CD8-positive, alpha-beta memory T cell (primary cell): ENCODE data around the gene TMEM250. TPM values are rescaled to one million over a fixed set of nuclear protein-coding genes. Genes with fewer than 3 reads are reported as not detected.
A peak's percentile ranks its signal among the peaks of the same experiment; 100 is the strongest.
"Not testable (repeated sequence)": the region's sequence is repeated elsewhere in the genome, so short reads cannot be mapped to it uniquely, and the experiment has no call there.

ENCODE experiments used
- CTCF ChIA-PET: fragments of 350-600 bp; sonication (Branson Sonifier 250); formaldehyde crosslinking; loops from one replicate; lab custom pipeline; 2021; ENCODE audit warnings: antibody characterized with exemption; lab: Charles Lee
- POLR2A ChIA-PET: fragments of 350-600 bp; sonication (Branson Sonifier 250); formaldehyde crosslinking; loops from one replicate; lab custom pipeline; 2021; ENCODE audit warnings: antibody characterized with exemption; lab: Charles Lee
- DNase-seq, 5 donors: peaks; one replicate each; pipeline versions ENCODE4 v3.0.0 to v3.0.0-alpha.2; 2020 to 2022; ENCODE audit warnings: mixed read lengths in 1 of 5
- H3K27ac ChIP-seq: one replicate; pipeline ENCODE4 v1.7.0; 2013; ENCODE audit warnings: low read depth, mild to moderate bottlenecking, low read length, moderate library complexity
- H3K27me3 ChIP-seq: 2 replicates; pipeline ENCODE4 v1.7.0; 2013; ENCODE audit warnings: low read length, mild to moderate bottlenecking; ENCODE audit not compliant: insufficient read depth, poor library complexity, severe bottlenecking
- H3K36me3 ChIP-seq: 2 replicates; pipeline ENCODE4 v1.7.0; 2013; ENCODE audit warnings: mild to moderate bottlenecking, low read length, moderate library complexity; ENCODE audit not compliant: insufficient read depth
- H3K4me1 ChIP-seq: 2 replicates; pipeline ENCODE4 v1.7.0; 2013; ENCODE audit warnings: mild to moderate bottlenecking, low read length, moderate library complexity; ENCODE audit not compliant: insufficient read depth
- H3K4me3 ChIP-seq: 2 replicates; pipeline ENCODE4 v1.7.0; 2013; ENCODE audit warnings: mild to moderate bottlenecking, low read length
- H3K9me3 ChIP-seq: 2 replicates; pipeline ENCODE4 v1.7.0; 2013; ENCODE audit warnings: mild to moderate bottlenecking, low read length
- H3K27ac Mint-ChIP-seq, 8 donors: one replicate each; pipeline ENCODE4 v1.8.0; 2020 to 2021; ENCODE audit warnings: mixed read lengths in 8 of 8, mild to moderate bottlenecking in 6 of 8, inconsistent platforms in 3 of 8, moderate library complexity in 3 of 8
- H3K27me3 Mint-ChIP-seq, 2 donors: one replicate each; pipeline ENCODE4 v1.8.0; 2020 to 2021; ENCODE audit warnings: mixed read lengths in 2 of 2, mild to moderate bottlenecking in 1 of 2, moderate library complexity in 1 of 2
- H3K36me3 Mint-ChIP-seq, 3 donors: one replicate each; pipeline ENCODE4 v1.8.0; 2020 to 2021; ENCODE audit warnings: mixed read lengths in 3 of 3, inconsistent platforms in 1 of 3, mild to moderate bottlenecking in 1 of 3
- H3K4me1 Mint-ChIP-seq, 3 donors: one replicate each; pipeline ENCODE4 v1.8.0; 2020 to 2021; ENCODE audit warnings: mixed read lengths in 3 of 3, inconsistent platforms in 1 of 3, mild to moderate bottlenecking in 1 of 3
- H3K4me3 Mint-ChIP-seq, 7 donors: one replicate each; pipeline ENCODE4 v1.8.0; 2020 to 2021; ENCODE audit warnings: mixed read lengths in 7 of 7, mild to moderate bottlenecking in 6 of 7, moderate library complexity in 4 of 7, inconsistent platforms in 2 of 7
- H3K9me3 Mint-ChIP-seq, 5 donors: one replicate each; pipeline ENCODE4 v1.8.0; 2020 to 2022; ENCODE audit warnings: mixed read lengths in 5 of 5, mild to moderate bottlenecking in 3 of 5, moderate library complexity in 2 of 5, inconsistent platforms in 1 of 5
- polyA plus RNA-seq: library from polyadenylated mRNA; unstranded; fragments of 300-500 nt; fragmentation: Illumina TruSeq; gene quantifications from one replicate; pipeline ENCODE4 v1.2.3, GENCODE V29; 2021
- total RNA-seq, 2 experiments: library from RNA; stranded (reverse); gene quantifications; one replicate each; pipeline ENCODE4 v1.2.3, GENCODE V29; 2021

Gene TMEM250
- total and polyA plus RNA-seq, 3 experiments from 2014 or later: 46.4 to 74.9 (median 50.2) TPM

- ChIA-PET POLR2A (no interaction called here), CTCF (no interaction called here)
- Mint-ChIP-seq H3K27me3 (no peaks in the 10 kb centered on the region), H3K27ac (peak overlapping the region in 4 of 8 donors; percentile 17 to 97 (median 44)), H3K4me3 (no peak overlapping the region), H3K36me3 (no peaks in the 10 kb centered on the region), H3K4me1 (peaks cover 28 to 46% (median 30%) of the 10 kb centered on the region in 3 donors), H3K9me3 (no peaks in the 10 kb centered on the region)
- no peaks in the 10 kb centered on the region for H3K27me3 ChIP-seq
- no peak overlapping the region for H3K4me3 ChIP-seq
- H3K4me1 ChIP-seq: peaks cover 40% of the 10 kb centered on the region
- H3K27ac ChIP-seq: no peak overlapping the region
- no peak for DNase-seq
- H3K9me3 ChIP-seq: no peaks in the 10 kb centered on the region
- no peaks in the 10 kb centered on the region for H3K36me3 ChIP-seq
Measured at GRCh38 chr9:136104488-136104800, 14.2 kb downstream of the TMEM250 start.

- CTCF ChIA-PET: no interaction called here
- no peak overlapping the region for H3K4me3 ChIP-seq
- Mint-ChIP-seq H3K27me3 (peaks cover 0 to 3% of the 10 kb centered on the region in 2 donors), H3K9me3 (no peaks in the 10 kb centered on the region), H3K27ac (peak overlapping the region in 3 of 8 donors; percentile 17 to 97 (median 42)), H3K36me3 (no peaks in the 10 kb centered on the region), H3K4me1 (peaks cover 31 to 47% (median 31%) of the 10 kb centered on the region in 3 donors), H3K4me3 (no peak overlapping the region)
- DNase-seq: no peak
- H3K27ac ChIP-seq: no peak overlapping the region
- H3K27me3 ChIP-seq: no peaks in the 10 kb centered on the region
- no peaks in the 10 kb centered on the region for H3K9me3 ChIP-seq
- no peaks in the 10 kb centered on the region for H3K36me3 ChIP-seq
- H3K4me1 ChIP-seq: peaks cover 39% of the 10 kb centered on the region
- POLR2A ChIA-PET: no interaction called here
Measured at GRCh38 chr9:136103651-136104487, 14.8 kb downstream of the TMEM250 start.

- H3K4me1 ChIP-seq: peaks cover 23% of the 10 kb centered on the region
- H3K27me3 ChIP-seq, H3K9me3 Mint-ChIP-seq, H3K36me3 ChIP-seq, H3K27ac ChIP-seq, H3K9me3 ChIP-seq, DNase-seq, H3K4me3 ChIP-seq, H3K4me3 Mint-ChIP-seq, H3K27me3 Mint-ChIP-seq, H3K36me3 Mint-ChIP-seq, H3K27ac Mint-ChIP-seq: not testable (repeated sequence)
- peaks cover 16 to 32% (median 17%) of the 10 kb centered on the region in 3 donors for H3K4me1 Mint-ChIP-seq
- CTCF ChIA-PET: interaction anchor here (0.8 kb wide), 1 partner anchor 8 kb away, joined by 3 read pairs; no protein-coding TSS in a partner anchor
- POLR2A ChIA-PET: interaction anchor here (0.6 kb wide), 1 partner anchor 12 kb away, joined by 6 read pairs; no protein-coding TSS in a partner anchor
Measured at GRCh38 chr9:136101615-136102074, 17.0 kb downstream of the TMEM250 start.

- Histone ChIP-seq H3K27me3 (no peaks in the 10 kb centered on the region), H3K27ac (no peak overlapping the region), H3K36me3 (no peaks in the 10 kb centered on the region), H3K4me3 (no peak overlapping the region), H3K9me3 (no peaks in the 10 kb centered on the region), H3K4me1 (peaks cover 22% of the 10 kb centered on the region)
- ChIA-PET CTCF (interaction anchor here (0.8 to 1.2 kb wide), 3 partner anchors 9 to 134 kb away, joined by 3 read pairs; no protein-coding TSS in a partner anchor), POLR2A (interaction anchor here (0.6 kb wide), 1 partner anchor 13 kb away, joined by 6 read pairs; no protein-coding TSS in a partner anchor)
- Mint-ChIP-seq H3K27ac (no peak overlapping the region), H3K9me3 (no peaks in the 10 kb centered on the region), H3K4me1 (peaks cover 11 to 31% (median 16%) of the 10 kb centered on the region in 3 donors), H3K36me3 (no peaks in the 10 kb centered on the region), H3K27me3 (peaks cover 0 to 3% of the 10 kb centered on the region in 2 donors), H3K4me3 (no peak overlapping the region)
- no peak for DNase-seq
Measured at GRCh38 chr9:136100700-136101614, 17.7 kb downstream of the TMEM250 start.

- Histone ChIP-seq H3K27me3 (no peaks in the 10 kb centered on the region), H3K4me3 (no peak overlapping the region), H3K36me3 (no peaks in the 10 kb centered on the region), H3K9me3 (no peaks in the 10 kb centered on the region), H3K27ac (no peak overlapping the region), H3K4me1 (peaks cover 17% of the 10 kb centered on the region)
- no peak for DNase-seq
- H3K27me3 Mint-ChIP-seq: peaks cover 0 to 3% of the 10 kb centered on the region in 2 donors
- peaks cover 6 to 19% (median 12%) of the 10 kb centered on the region in 3 donors for H3K4me1 Mint-ChIP-seq
- H3K9me3 Mint-ChIP-seq: no peaks in the 10 kb centered on the region
- H3K36me3 Mint-ChIP-seq: no peaks in the 10 kb centered on the region
- H3K4me3 Mint-ChIP-seq: no peak overlapping the region
- ChIA-PET POLR2A (no interaction called here), CTCF (interaction anchor here (1.2 kb wide), 1 partner anchor 10 kb away, joined by 3 read pairs; no protein-coding TSS in a partner anchor)
- H3K27ac Mint-ChIP-seq: no peak overlapping the region
Measured at GRCh38 chr9:136099542-136099941, 19.1 kb downstream of the TMEM250 start.

- POLR2A ChIA-PET: no interaction called here
Measured at GRCh38 chr9:136098844-136099243, 19.8 kb downstream of the TMEM250 start.

GRCh38 chr9:136098210-136098609, 20.5 kb downstream of the TMEM250 start:
- peaks cover 25% of the 10 kb centered on the region for H3K4me1 ChIP-seq
- no peak overlapping the region for H3K4me3 ChIP-seq
- Mint-ChIP-seq H3K27ac (peak overlapping the region in 1 of 8 donors; percentile 39), H3K36me3 (no peaks in the 10 kb centered on the region), H3K27me3 (peaks cover 0 to 3% of the 10 kb centered on the region in 2 donors), H3K9me3 (no peaks in the 10 kb centered on the region), H3K4me1 (peaks cover 6 to 25% (median 12%) of the 10 kb centered on the region in 3 donors), H3K4me3 (peak overlapping the region in 4 of 7 donors; percentile 15 to 65 (median 55))
- no peak for DNase-seq
- POLR2A ChIA-PET: interaction anchor here (0.5 to 4.7 kb wide), 2 partner anchors 10 to 13 kb away, joined by 3 to 59 read pairs; no protein-coding TSS in a partner anchor
- H3K36me3 ChIP-seq: no peaks in the 10 kb centered on the region
- CTCF ChIA-PET: interaction anchor here (1.3 kb wide), 1 partner anchor 9 kb away, joined by 5 read pairs; no protein-coding TSS in a partner anchor
- H3K27me3 ChIP-seq: no peaks in the 10 kb centered on the region
- no peaks in the 10 kb centered on the region for H3K9me3 ChIP-seq
- no peak overlapping the region for H3K27ac ChIP-seq

More at GRCh38 chr9:136098844-136099243, 19.8 kb downstream of the TMEM250 start:
- Mint-ChIP-seq H3K36me3 (no peaks in the 10 kb centered on the region), H3K9me3 (no peaks in the 10 kb centered on the region), H3K4me3 (peak overlapping the region in 4 of 7 donors; percentile 15 to 58 (median 49)), H3K27ac (peak overlapping the region in 5 of 8 donors; percentile 17 to 63 (median 55)), H3K27me3 (peaks cover 0 to 3% of the 10 kb centered on the region in 2 donors), H3K4me1 (peaks cover 6 to 18% (median 12%) of the 10 kb centered on the region in 3 donors)
- CTCF ChIA-PET: interaction anchor here (1.3 kb wide), 1 partner anchor 8 kb away, joined by 5 read pairs; no protein-coding TSS in a partner anchor
- H3K27ac ChIP-seq: no peak overlapping the region
- DNase-seq: no peak
- H3K9me3 ChIP-seq: no peaks in the 10 kb centered on the region
- H3K36me3 ChIP-seq: no peaks in the 10 kb centered on the region
- peaks cover 19% of the 10 kb centered on the region for H3K4me1 ChIP-seq
- H3K4me3 ChIP-seq: no peak overlapping the region
- no peaks in the 10 kb centered on the region for H3K27me3 ChIP-seq
